Measurements from ENCODE around the gene CERS6. TPM values are rescaled to one million over a fixed set of nuclear protein-coding genes. Genes with fewer than 3 reads are reported as not detected.

CERS6 gene, protein sequence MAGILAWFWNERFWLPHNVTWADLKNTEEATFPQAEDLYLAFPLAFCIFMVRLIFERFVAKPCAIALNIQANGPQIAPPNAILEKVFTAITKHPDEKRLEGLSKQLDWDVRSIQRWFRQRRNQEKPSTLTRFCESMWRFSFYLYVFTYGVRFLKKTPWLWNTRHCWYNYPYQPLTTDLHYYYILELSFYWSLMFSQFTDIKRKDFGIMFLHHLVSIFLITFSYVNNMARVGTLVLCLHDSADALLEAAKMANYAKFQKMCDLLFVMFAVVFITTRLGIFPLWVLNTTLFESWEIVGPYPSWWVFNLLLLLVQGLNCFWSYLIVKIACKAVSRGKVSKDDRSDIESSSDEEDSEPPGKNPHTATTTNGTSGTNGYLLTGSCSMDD
- 29.0 and 42.7 TPM in 2 replicates for total RNA-seq

DNA sequence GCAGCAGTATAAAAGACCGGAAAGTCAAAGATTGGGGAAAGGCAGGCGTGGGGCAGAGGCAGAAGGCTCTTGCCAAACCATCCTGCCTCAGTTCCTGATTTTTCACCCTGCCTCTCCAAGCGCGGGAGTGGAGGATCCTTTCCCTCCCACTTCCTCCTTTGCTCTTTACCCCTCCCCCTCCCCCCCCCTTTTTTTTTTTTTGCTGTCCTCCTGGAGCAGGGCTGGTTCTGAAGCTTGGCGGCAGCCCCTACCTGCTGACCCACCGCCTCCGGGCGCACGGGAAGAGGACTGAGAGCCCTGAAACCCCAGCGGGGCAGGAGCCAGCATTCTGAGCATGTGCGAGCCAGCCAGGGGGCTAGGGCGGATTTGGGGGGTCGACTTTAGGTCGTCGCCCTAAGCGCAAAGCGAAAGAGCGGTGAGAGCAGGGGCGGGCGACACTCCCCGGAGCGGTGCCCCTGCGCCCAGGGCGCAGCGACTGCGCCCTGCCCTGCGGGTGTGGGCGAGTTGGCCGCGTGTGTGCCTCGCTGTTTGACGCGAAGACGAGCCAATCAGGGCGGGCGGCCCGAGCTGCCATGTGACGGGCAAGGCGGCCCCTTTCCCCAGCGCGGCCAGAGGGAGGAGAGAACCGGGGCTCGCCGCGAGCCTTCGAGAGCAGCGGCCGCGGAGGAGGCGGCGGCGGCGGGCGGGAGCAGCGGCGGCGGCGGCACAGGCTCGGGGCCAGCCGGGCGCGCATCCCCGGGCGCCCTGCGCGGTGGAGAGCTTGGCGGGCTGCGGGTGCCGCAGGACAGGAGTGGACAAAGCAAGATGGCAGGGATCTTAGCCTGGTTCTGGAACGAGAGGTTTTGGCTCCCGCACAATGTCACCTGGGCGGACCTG lies at the start of gene CERS6:
Gene CERS6, plus strand, starts transcription at position 628 of the 876 bp plus-strand sequence. Its CDS starts 177 bp downstream, at position 805.

DNA sequence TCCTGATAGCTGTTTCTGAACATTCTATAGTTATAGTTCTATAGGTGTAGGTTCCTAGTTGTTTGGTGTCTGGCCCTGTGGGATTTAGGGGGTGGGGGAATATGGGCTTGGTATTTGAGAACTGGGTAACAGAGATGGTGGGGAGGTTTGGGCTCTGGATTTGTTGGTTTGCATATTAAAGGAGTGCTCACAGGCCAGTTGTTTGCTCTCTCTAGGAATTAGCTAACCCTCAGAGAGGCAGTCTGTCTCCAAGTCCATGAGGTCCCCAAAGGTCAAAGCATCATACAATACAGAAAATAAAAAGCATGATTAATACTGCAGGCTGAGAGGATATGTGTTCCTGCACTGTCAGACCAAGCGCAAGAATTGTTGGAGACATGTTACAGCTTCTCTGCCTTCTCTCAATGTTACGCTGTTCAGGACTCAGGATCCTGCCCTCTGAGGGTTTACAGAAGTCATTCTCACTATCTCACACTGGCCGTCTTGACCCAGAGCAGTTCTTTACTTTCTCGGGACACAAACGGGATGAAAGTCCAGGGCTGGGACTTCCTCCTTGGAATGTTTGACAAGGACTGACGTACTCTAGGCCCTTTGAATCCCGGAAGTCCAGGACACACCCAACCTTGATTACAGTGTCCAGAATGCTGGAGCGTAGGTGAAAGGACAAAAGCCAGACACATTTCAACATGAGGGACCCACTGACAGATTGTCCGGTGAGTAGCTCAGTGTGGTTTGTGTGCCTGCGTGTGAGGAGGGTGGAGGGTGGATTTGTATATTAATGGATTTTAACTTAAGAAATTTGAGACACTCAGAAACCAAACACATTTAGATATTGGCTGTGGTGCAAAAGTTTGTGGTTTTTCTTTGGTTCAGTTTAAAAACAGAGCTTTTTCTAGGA lies 346.1 kb downstream of the CERS6 start, which contains the start of gene NOSTRIN:
Gene NOSTRIN, plus strand, starts transcription at position 677 of the 898 bp plus-strand sequence. Its CDS starts 10 bp downstream, at position 687.

Other genes with a start within 250 kb of the CERS6 start
- gene STK39, start 208.7 kb upstream of the CERS6 start, total RNA-seq: 6.9 and 15.6 TPM in 2 replicates